ENCODE data around the gene AADAC. TPM values are rescaled to one million over a fixed set of nuclear protein-coding genes. Genes with fewer than 3 reads are reported as not detected.

AADAC gene
- total and polyA plus RNA-seq, 2 donors (not counting 1 experiment from before 2014, with no cell fraction given), result 0.17 TPM; not detected in 1

DNA sequence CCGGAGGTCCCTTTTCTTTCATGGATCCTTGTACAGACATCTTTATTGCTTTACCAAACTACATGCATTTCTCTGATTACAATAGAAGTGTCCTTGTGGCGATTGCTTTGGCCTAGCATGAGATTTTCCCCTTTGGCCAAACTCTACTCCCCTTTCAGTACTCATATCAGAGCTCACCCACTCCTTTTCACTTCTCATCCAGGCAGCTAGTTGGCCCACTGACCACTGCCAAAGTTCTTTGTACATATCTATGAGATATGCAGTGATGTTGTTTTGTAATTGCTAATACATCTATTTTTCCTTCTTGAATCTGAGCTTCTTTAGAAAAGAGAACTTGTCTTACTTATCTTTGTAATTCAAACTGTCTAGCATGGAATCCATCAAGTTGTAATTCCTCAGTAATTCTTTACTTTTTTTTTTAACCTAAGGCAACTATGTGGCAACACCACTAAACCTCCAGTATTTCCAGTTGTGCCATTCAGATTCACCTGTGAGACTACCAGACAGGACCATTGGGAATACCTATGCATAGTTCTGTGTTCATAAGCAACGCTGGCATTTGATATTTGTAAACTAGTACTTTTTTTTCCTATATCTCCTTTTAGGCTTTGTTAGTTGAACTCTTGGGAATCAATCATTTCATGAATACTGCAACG lies 41.0 kb upstream of the AADAC start:
- Histone ChIP-seq H3K4me1 (ENCODE audit: control insufficient read depth, extremely low read depth, insufficient read depth, low read length) (peaks cover 4% of the 10 kb centered on the region), H3K27ac (ENCODE audit: insufficient read depth, low read length) (no peak overlapping the region), H3K79me2 (ENCODE audit: control insufficient read depth, insufficient read depth, low read length) (no peaks in the 10 kb centered on the region), H3K4me2 (ENCODE audit: extremely low read depth, insufficient read depth, low read length) (no peak overlapping the region), H4K20me1 (ENCODE audit: control insufficient read depth, extremely low read depth, insufficient read depth, low read length) (no peaks in the 10 kb centered on the region), H2AFZ (ENCODE audit: low read length) (no peak overlapping the region), H3K9me3 (ENCODE audit: control insufficient read depth, insufficient read depth, low read depth, low read length) (no peaks in the 10 kb centered on the region), H3K9ac (ENCODE audit: insufficient read depth, low read length) (no peak overlapping the region), H3K27me3 (ENCODE audit: control insufficient read depth, insufficient read depth, low read length) (no peaks in the 10 kb centered on the region), H3K36me3 (ENCODE audit: control insufficient read depth, insufficient read depth, low read length) (no peaks in the 10 kb centered on the region), H3K4me3 (replicated peaks in 1 of 4; ENCODE audit: control extremely low read depth in 1 of 4, insufficient read depth in 1 of 4, low read depth in 3 of 4, low read length in 4 of 4) (no peak overlapping the region)
- DNase-seq (ENCODE audit: low read depth in 2 of 2), result no peak
- TF ChIP-seq, protein P1, sequence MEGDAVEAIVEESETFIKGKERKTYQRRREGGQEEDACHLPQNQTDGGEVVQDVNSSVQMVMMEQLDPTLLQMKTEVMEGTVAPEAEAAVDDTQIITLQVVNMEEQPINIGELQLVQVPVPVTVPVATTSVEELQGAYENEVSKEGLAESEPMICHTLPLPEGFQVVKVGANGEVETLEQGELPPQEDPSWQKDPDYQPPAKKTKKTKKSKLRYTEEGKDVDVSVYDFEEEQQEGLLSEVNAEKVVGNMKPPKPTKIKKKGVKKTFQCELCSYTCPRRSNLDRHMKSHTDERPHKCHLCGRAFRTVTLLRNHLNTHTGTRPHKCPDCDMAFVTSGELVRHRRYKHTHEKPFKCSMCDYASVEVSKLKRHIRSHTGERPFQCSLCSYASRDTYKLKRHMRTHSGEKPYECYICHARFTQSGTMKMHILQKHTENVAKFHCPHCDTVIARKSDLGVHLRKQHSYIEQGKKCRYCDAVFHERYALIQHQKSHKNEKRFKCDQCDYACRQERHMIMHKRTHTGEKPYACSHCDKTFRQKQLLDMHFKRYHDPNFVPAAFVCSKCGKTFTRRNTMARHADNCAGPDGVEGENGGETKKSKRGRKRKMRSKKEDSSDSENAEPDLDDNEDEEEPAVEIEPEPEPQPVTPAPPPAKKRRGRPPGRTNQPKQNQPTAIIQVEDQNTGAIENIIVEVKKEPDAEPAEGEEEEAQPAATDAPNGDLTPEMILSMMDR (conservative IDR thresholded peaks at IDR 0.05 in 1 of 2, IDR thresholded peaks at IDR 0.05 in 1 of 2; ENCODE audit: low read depth in 1 of 2, low read length in 2 of 2), result no peak
- no peak for TF ChIP-seq EZH2 (IDR thresholded peaks at IDR 0.05; ENCODE audit: low read length, missing control alignments)

DNA sequence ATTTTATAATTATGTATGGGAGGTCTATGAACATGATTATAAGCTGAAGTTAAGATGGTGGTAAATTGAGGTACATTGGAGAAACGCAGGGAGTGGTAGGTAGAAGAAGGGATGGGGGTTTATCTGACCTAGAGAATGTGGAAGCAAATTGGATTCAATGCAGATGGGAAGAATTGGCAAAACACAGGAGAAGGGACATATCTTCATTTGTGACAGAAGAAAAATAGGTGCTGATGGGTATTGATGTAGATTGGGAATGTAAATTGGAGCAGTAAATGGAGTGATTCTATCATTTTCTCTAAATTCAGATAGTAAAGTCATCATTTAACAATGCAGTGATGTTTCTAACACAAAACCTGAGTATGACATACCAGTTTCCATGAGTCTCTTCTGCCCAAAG lies 39.7 kb upstream of the AADAC start:
- Histone ChIP-seq H3K9me3 (ENCODE audit: control insufficient read depth, insufficient read depth, low read depth, low read length) (no peaks in the 10 kb centered on the region), H3K4me1 (ENCODE audit: control insufficient read depth, extremely low read depth, insufficient read depth, low read length) (peaks cover 4% of the 10 kb centered on the region), H2AFZ (ENCODE audit: low read length) (no peak overlapping the region), H3K9ac (ENCODE audit: insufficient read depth, low read length) (no peak overlapping the region), H3K27me3 (ENCODE audit: control insufficient read depth, insufficient read depth, low read length) (no peaks in the 10 kb centered on the region), H3K4me2 (ENCODE audit: extremely low read depth, insufficient read depth, low read length) (no peak overlapping the region), H3K36me3 (ENCODE audit: control insufficient read depth, insufficient read depth, low read length) (no peaks in the 10 kb centered on the region), H3K27ac (ENCODE audit: insufficient read depth, low read length) (no peak overlapping the region), H3K4me3 (replicated peaks in 1 of 4; ENCODE audit: control extremely low read depth in 1 of 4, insufficient read depth in 1 of 4, low read depth in 3 of 4, low read length in 4 of 4) (no peak overlapping the region), H4K20me1 (ENCODE audit: control insufficient read depth, extremely low read depth, insufficient read depth, low read length) (no peaks in the 10 kb centered on the region), H3K79me2 (ENCODE audit: control insufficient read depth, insufficient read depth, low read length) (no peaks in the 10 kb centered on the region)
- no peak for DNase-seq (ENCODE audit: low read depth in 2 of 2)
- TF ChIP-seq EZH2 (IDR thresholded peaks at IDR 0.05; ENCODE audit: low read length, missing control alignments), result no peak
- TF ChIP-seq, protein P1 (conservative IDR thresholded peaks at IDR 0.05 in 1 of 2, IDR thresholded peaks at IDR 0.05 in 1 of 2; ENCODE audit: low read depth in 1 of 2, low read length in 2 of 2), result no peak

DNA sequence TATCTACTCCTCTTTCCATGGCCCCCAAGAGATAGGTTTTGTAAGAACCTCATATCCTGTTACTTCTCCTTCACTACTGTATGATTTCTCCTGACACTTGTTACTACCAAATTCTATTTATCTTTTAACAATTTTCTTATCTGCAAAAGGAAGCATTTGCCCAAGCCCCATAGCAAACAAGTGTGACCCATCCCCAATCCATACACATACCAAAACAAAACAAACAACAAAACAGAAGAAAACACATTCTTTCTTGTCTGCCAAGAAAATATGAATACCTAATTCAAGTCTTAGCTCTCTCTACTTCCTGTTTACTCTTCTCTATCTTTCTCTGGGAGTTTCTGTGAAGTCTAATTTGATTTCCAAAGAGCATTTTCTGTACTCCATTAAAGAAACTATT lies 39.0 kb upstream of the AADAC start:
- H3K36me3 ChIP-seq (ENCODE audit: control insufficient read depth, insufficient read depth, low read length), result no peaks in the 10 kb centered on the region
- TF ChIP-seq, protein P1 (conservative IDR thresholded peaks at IDR 0.05 in 1 of 2, IDR thresholded peaks at IDR 0.05 in 1 of 2; ENCODE audit: low read depth in 1 of 2, low read length in 2 of 2), result no peak
- no peak for TF ChIP-seq EZH2 (IDR thresholded peaks at IDR 0.05; ENCODE audit: low read length, missing control alignments)
- H3K79me2 ChIP-seq (ENCODE audit: control insufficient read depth, insufficient read depth, low read length), result no peaks in the 10 kb centered on the region
- H3K9ac ChIP-seq (ENCODE audit: insufficient read depth, low read length), result no peak overlapping the region
- H3K4me1 ChIP-seq (ENCODE audit: control insufficient read depth, extremely low read depth, insufficient read depth, low read length), result peaks cover 4% of the 10 kb centered on the region
- H3K27ac ChIP-seq (ENCODE audit: insufficient read depth, low read length), result no peak overlapping the region
- H4K20me1 ChIP-seq (ENCODE audit: control insufficient read depth, extremely low read depth, insufficient read depth, low read length), result no peaks in the 10 kb centered on the region
- no peaks in the 10 kb centered on the region for H3K27me3 ChIP-seq (ENCODE audit: control insufficient read depth, insufficient read depth, low read length)
- no peaks in the 10 kb centered on the region for H3K9me3 ChIP-seq (ENCODE audit: control insufficient read depth, insufficient read depth, low read depth, low read length)
- no peak overlapping the region for H2AFZ ChIP-seq (ENCODE audit: low read length)
- DNase-seq (ENCODE audit: low read depth in 2 of 2), result no peak
- no peak overlapping the region for H3K4me3 ChIP-seq (replicated peaks in 1 of 4; ENCODE audit: control extremely low read depth in 1 of 4, insufficient read depth in 1 of 4, low read depth in 3 of 4, low read length in 4 of 4)
- H3K4me2 ChIP-seq (ENCODE audit: extremely low read depth, insufficient read depth, low read length), result no peak overlapping the region
